WERI-Rb-1 (cell line): ENCODE data around the gene GIMAP8.

ENCODE experiments used
- DNase-seq: peaks from one replicate; pipeline ENCODE4 v3.0.0-alpha.2; 2020
- H3K27ac ChIP-seq: fragments of 250-450 bp; sonication (Bioruptor Pico); 2 replicates; pipeline ENCODE4 v1.5.1; 2020; ENCODE audit warnings: mild to moderate bottlenecking, moderate library complexity
- H3K27me3 ChIP-seq: fragments of 250-450 bp; sonication (Bioruptor Pico); 2 replicates; pipeline ENCODE4 v1.5.1; 2021; ENCODE audit warnings: mild to moderate bottlenecking, low read depth, moderate library complexity; ENCODE audit not compliant: insufficient read depth, severe bottlenecking
- H3K36me3 ChIP-seq: fragments of 250-450 bp; sonication (Bioruptor Pico); 2 replicates; pipeline ENCODE4 v1.5.1; 2020; ENCODE audit warnings: mild to moderate bottlenecking, moderate library complexity
- H3K4me3 ChIP-seq: 2 replicates; pipeline ENCODE4 v1.5.1; 2011; ENCODE audit warnings: low read depth, mild to moderate bottlenecking, control low read depth, low read length
- H3K9me3 ChIP-seq: fragments of 250-450 bp; sonication (Bioruptor Pico); 2 replicates; pipeline ENCODE4 v1.5.1; 2021; ENCODE audit warnings: mild to moderate bottlenecking, moderate library complexity; ENCODE audit not compliant: severe bottlenecking
- TF ChIP-seq, protein P1 (sequence below): IDR thresholded peaks from 2 replicates; pipeline ENCODE4 v1.5.1; 2011; ENCODE audit warnings: low read depth, mild to moderate bottlenecking, control low read depth, inconsistent platforms, low read length

The GIMAP8 gene

DNA sequence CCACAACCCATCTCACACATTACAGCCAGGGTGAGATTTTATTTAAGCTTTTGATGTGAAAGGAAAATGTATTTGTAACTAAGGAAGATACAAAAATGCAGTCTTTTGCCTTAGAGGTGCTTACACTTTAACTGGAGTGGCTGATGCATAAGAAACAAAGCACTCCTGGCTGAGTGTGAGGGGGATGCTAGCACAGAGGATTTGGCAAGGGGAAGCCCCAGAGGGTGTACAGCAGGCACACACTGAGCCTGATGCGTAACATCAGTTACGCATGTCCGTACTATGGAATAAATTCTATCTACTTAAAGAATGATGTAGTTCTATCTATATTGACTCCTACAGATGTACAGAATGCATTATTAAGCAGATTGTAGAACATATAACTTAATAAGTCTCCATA lies 17.8 kb downstream of the GIMAP8 start:
- no peak for DNase-seq
- no peak overlapping the region for H3K27ac ChIP-seq
- no peaks in the 10 kb centered on the region for H3K27me3 ChIP-seq
- H3K4me3 ChIP-seq: no peak overlapping the region
- no peaks in the 10 kb centered on the region for H3K9me3 ChIP-seq
- TF ChIP-seq, protein P1, sequence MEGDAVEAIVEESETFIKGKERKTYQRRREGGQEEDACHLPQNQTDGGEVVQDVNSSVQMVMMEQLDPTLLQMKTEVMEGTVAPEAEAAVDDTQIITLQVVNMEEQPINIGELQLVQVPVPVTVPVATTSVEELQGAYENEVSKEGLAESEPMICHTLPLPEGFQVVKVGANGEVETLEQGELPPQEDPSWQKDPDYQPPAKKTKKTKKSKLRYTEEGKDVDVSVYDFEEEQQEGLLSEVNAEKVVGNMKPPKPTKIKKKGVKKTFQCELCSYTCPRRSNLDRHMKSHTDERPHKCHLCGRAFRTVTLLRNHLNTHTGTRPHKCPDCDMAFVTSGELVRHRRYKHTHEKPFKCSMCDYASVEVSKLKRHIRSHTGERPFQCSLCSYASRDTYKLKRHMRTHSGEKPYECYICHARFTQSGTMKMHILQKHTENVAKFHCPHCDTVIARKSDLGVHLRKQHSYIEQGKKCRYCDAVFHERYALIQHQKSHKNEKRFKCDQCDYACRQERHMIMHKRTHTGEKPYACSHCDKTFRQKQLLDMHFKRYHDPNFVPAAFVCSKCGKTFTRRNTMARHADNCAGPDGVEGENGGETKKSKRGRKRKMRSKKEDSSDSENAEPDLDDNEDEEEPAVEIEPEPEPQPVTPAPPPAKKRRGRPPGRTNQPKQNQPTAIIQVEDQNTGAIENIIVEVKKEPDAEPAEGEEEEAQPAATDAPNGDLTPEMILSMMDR: no peak
- no peaks in the 10 kb centered on the region for H3K36me3 ChIP-seq

DNA sequence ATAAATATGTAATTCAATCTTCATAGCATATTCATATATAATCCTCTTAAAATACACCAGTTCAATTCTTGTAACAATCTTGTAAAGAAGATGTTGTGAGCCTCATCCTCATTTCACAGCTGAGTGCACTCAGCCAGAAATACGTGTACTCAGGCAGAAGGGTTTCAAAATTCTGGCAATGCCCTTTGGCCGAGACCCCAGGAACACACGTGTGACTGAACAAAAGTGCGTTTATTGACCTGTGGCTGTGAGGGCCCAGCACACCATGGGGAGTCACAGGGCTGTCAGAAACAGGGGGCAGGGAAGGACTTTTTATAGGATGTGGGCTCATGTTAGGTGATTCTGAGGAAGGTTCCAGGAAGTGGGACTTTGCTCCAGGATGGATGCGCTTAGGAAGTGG lies 21.5 kb downstream of the GIMAP8 start:
- Histone ChIP-seq H3K27me3 (no peaks in the 10 kb centered on the region), H3K4me3 (no peak overlapping the region), H3K9me3 (no peaks in the 10 kb centered on the region), H3K36me3 (no peaks in the 10 kb centered on the region), H3K27ac (no peak overlapping the region)
- no peak for DNase-seq
- TF ChIP-seq, protein P1: no peak

DNA sequence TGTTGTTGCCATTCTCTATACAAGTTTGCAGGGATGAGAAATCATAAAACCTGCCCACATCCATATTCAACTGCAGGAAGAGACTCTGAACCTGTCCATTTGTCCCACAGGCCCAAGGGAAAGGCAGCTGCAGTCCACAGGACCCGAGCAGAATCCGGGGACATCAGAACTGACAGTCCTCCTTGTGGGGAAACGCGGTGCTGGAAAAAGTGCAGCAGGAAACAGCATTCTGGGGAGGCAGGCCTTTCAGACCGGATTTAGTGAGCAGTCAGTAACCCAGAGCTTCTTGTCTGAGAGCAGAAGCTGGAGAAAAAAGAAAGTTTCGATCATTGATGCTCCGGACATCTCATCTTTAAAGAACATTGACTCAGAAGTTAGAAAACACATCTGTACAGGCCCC lies 23.5 kb downstream of the GIMAP8 start:
- TF ChIP-seq, protein P1: no peak
- Histone ChIP-seq H3K9me3 (no peaks in the 10 kb centered on the region), H3K27ac (no peak overlapping the region), H3K27me3 (no peaks in the 10 kb centered on the region), H3K4me3 (no peak overlapping the region), H3K36me3 (no peaks in the 10 kb centered on the region)
- DNase-seq: no peak

DNA sequence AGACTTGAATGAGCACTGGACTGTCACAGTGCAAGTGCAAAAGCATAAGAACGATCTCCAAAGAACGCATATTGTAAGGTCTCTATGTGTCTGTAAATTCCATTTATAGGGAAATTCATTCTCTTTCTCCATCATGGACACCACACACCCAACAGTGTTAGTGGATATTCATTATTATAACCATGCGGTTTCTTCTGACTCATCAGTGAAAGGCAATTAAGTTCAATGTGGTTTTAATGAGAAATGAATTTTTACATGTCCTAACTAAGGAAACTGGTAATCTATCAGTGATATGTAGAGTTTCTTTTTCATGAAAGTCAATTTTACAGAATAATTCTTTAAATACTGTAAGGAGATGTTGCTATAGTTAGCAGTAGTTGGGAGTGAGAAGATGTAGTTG lies 25.9 kb downstream of the GIMAP8 start:
- Histone ChIP-seq H3K36me3 (no peaks in the 10 kb centered on the region), H3K9me3 (no peaks in the 10 kb centered on the region), H3K4me3 (no peak overlapping the region), H3K27me3 (no peaks in the 10 kb centered on the region), H3K27ac (no peak overlapping the region)
- TF ChIP-seq, protein P1: no peak
- DNase-seq: no peak

DNA sequence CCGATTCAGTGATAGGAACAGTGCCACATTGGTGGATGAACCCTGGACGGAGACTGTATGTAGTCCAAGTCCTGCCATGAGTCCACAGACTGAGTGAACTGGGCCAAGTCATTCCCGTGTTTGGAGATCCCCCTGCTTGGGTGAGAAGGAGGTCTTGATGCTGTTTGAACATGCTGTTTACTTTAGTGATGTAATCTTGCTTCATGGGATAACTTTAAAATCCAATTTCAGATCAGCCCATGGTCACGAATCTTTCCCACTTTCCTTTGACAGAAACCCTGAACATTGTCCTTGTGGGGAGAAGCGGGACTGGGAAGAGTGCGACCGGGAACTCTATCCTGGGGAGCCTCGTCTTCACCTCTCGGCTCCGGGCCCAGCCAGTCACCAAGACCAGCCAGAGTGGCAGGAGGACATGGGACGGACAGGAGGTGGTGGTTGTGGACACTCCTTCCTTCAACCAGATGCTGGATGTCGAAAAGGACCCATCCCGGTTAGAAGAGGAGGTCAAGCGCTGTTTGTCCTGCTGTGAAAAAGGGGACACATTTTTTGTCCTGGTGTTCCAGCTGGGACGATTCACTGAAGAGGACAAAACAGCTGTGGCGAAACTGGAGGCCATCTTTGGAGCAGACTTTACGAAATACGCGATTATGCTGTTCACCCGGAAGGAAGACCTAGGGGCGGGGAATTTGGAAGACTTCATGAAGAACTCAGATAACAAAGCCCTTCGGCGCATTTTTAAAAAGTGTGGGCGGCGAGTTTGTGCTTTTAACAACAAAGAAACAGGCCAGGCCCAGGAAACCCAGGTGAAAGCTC lies 26.6 kb downstream of the GIMAP8 start:
- no peak overlapping the region for H3K27ac ChIP-seq
- no peaks in the 10 kb centered on the region for H3K27me3 ChIP-seq
- no peak overlapping the region for H3K4me3 ChIP-seq
- TF ChIP-seq, protein P1: no peak
- no peaks in the 10 kb centered on the region for H3K36me3 ChIP-seq
- no peak for DNase-seq
- H3K9me3 ChIP-seq: no peaks in the 10 kb centered on the region
